GM23338 (cell line): ENCODE data around the gene NEU4. TPM values are rescaled to one million over a fixed set of nuclear protein-coding genes. Genes with fewer than 3 reads are reported as not detected.

ENCODE experiments used
- ATAC-seq: fragments of 200-7000 bp; cut with Tn5 transposase; 3 replicates; pipeline ENCODE4 v1.9.1; 2020
- DNase-seq: peaks from one replicate; pipeline ENCODE4 v3.0.0-alpha.2; 2015; ENCODE audit warnings: low spot score
- H2AFZ ChIP-seq: fragments of 200-600 bp; sonication (generic); 2 replicates; pipeline ENCODE4 v1.8.0; 2016; ENCODE audit warnings: antibody characterized with exemption, mild to moderate bottlenecking, moderate library complexity
- H3F3A ChIP-seq: fragments of 200-600 bp; sonication (generic); replicated peaks from 2 replicates; pipeline ENCODE4 v1.8.0; 2017; ENCODE audit warnings: antibody characterized with exemption, mixed run types, low read depth
- H3K27ac ChIP-seq: fragments of 200-600 bp; sonication (generic); 2 replicates; pipeline ENCODE4 v1.6.1; 2016; ENCODE audit warnings: low read depth
- H3K27me3 ChIP-seq: fragments of 200-600 bp; sonication (generic); 2 replicates; pipeline ENCODE4 v1.8.0; 2016; ENCODE audit warnings: mild to moderate bottlenecking, mixed run types, moderate library complexity; ENCODE audit not compliant: insufficient read depth
- H3K36me3 ChIP-seq: fragments of 200-600 bp; sonication (generic); 2 replicates; pipeline ENCODE4 v1.8.0; 2016; ENCODE audit warnings: mild to moderate bottlenecking; ENCODE audit not compliant: insufficient read depth
- H3K4me1 ChIP-seq: fragments of 200-600 bp; sonication (generic); 2 replicates; pipeline ENCODE4 v1.8.0; 2016; ENCODE audit warnings: mild to moderate bottlenecking, moderate library complexity; ENCODE audit not compliant: insufficient read depth
- H3K4me2 ChIP-seq: fragments of 200-600 bp; sonication (generic); 2 replicates; pipeline ENCODE4 v1.7.1; 2017; ENCODE audit warnings: mixed run types
- H3K4me3 ChIP-seq: fragments of 200-600 bp; sonication (generic); 2 replicates; pipeline ENCODE4 v1.6.1; 2016; ENCODE audit warnings: mixed run types
- H3K79me2 ChIP-seq: fragments of 200-600 bp; sonication (generic); replicated peaks from 2 replicates; pipeline ENCODE4 v1.8.0; 2017; ENCODE audit warnings: mild to moderate bottlenecking; ENCODE audit not compliant: insufficient read depth
- H3K9me2 ChIP-seq: fragments of 200-600 bp; sonication (generic); 2 replicates; pipeline ENCODE4 v1.8.0; 2017; ENCODE audit not compliant: insufficient read depth
- H4K20me1 ChIP-seq: fragments of 200-600 bp; sonication (generic); replicated peaks from 2 replicates; pipeline ENCODE4 v1.8.0; 2017; ENCODE audit warnings: mild to moderate bottlenecking; ENCODE audit not compliant: insufficient read depth
- H3K27ac Mint-ChIP-seq: 2 replicates; pipeline ENCODE4 v1.8.0; 2020; ENCODE audit warnings: inconsistent platforms, mild to moderate bottlenecking, moderate library complexity, mixed read lengths
- H3K27me3 Mint-ChIP-seq: 3 replicates; pipeline ENCODE4 v1.8.0; 2022; ENCODE audit warnings: low read depth, mild to moderate bottlenecking, moderate library complexity, mixed read lengths, inconsistent platforms; ENCODE audit not compliant: insufficient read depth, poor library complexity
- H3K36me3 Mint-ChIP-seq: 3 replicates; pipeline ENCODE4 v1.8.0; 2021; ENCODE audit warnings: low read depth, mild to moderate bottlenecking, inconsistent platforms, moderate library complexity, mixed read lengths
- H3K4me1 Mint-ChIP-seq: 3 replicates; pipeline ENCODE4 v1.8.0; 2020; ENCODE audit warnings: mild to moderate bottlenecking, inconsistent platforms, mixed read lengths
- H3K4me3 Mint-ChIP-seq: 3 replicates; pipeline ENCODE4 v1.8.0; 2021; ENCODE audit warnings: moderate library complexity, mild to moderate bottlenecking, inconsistent platforms, mixed read lengths
- H3K9me3 Mint-ChIP-seq: 3 replicates; pipeline ENCODE4 v1.8.0; 2020; ENCODE audit warnings: moderate library complexity, mild to moderate bottlenecking, inconsistent platforms, mixed read lengths
- CREB1 ChIP-seq: fragments of 250-450 bp; sonication (Bioruptor Pico); IDR thresholded peaks from 2 replicates; pipeline ENCODE4 v1.5.0; 2020; ENCODE audit warnings: low read depth, mild to moderate bottlenecking, moderate library complexity
- CTCF ChIP-seq, 2 experiments: fragments of 200-600 bp in 1 of 2; sonication (generic) in 1 of 2; conservative IDR thresholded peaks; 2 replicates each; pipeline versions ENCODE4 v1.5.1 to v1.6.1; 2016 to 2017; ENCODE audit warnings: antibody characterized with exemption in 2 of 2, low read depth in 2 of 2, mild to moderate bottlenecking in 2 of 2, moderate library complexity in 1 of 2
- ETS1 ChIP-seq: IDR thresholded peaks from 2 replicates; pipeline ENCODE4 v1.6.1; 2016; ENCODE audit warnings: antibody characterized with exemption
- EZH2 ChIP-seq: fragments of 200-600 bp; sonication (generic); IDR thresholded peaks from one replicate; pipeline ENCODE4 v1.8.0; 2017; ENCODE audit warnings: antibody characterized with exemption, mild to moderate bottlenecking, low read depth; ENCODE audit not compliant: unreplicated experiment
- EZH2phosphoT487 ChIP-seq: fragments of 200-600 bp; sonication (generic); IDR thresholded peaks from one replicate; pipeline ENCODE4 v1.8.1; 2018; ENCODE audit warnings: antibody characterized with exemption; ENCODE audit not compliant: unreplicated experiment
- JUNB ChIP-seq: IDR thresholded peaks from one replicate; pipeline ENCODE4 v1.6.1; 2016; ENCODE audit warnings: antibody characterized with exemption; ENCODE audit not compliant: unreplicated experiment
- NANOG ChIP-seq: IDR thresholded peaks from 2 replicates; pipeline ENCODE4 v1.6.1; 2016; ENCODE audit warnings: antibody characterized with exemption, borderline replicate concordance
- POLR2AphosphoS5 ChIP-seq: IDR thresholded peaks from 2 replicates; pipeline ENCODE4 v1.6.1; 2016; ENCODE audit warnings: antibody characterized with exemption, low read depth
- REST ChIP-seq: IDR thresholded peaks from one replicate; pipeline ENCODE4 v1.6.1; 2018; ENCODE audit warnings: antibody characterized with exemption; ENCODE audit not compliant: unreplicated experiment
- STAT1 ChIP-seq: IDR thresholded peaks from one replicate; pipeline ENCODE4 v1.6.1; 2016; ENCODE audit warnings: antibody characterized with exemption; ENCODE audit not compliant: unreplicated experiment
- ZNF114 ChIP-seq: fragments of 250-450 bp; sonication (Bioruptor Pico); IDR thresholded peaks from 2 replicates; pipeline ENCODE4 v1.5.0; 2020; ENCODE audit warnings: mild to moderate bottlenecking, moderate library complexity
- ZNF331 ChIP-seq: fragments of 250-450 bp; sonication (Bioruptor Pico); IDR thresholded peaks from 2 replicates; pipeline ENCODE4 v1.5.0; 2020; ENCODE audit warnings: low read depth, mild to moderate bottlenecking, moderate library complexity
- polyA plus RNA-seq: library from polyadenylated mRNA; unstranded; fragments of >200 nt; fragmentation: Nextera tagmentation; extraction: Ambion mirVana; gene quantifications from 2 replicates; pipeline ENCODE4 v1.2.1, GENCODE V29; 2016
- total RNA-seq: library from RNA; depleted of rRNA; stranded (reverse); fragments of >200 nt; shearing (Covaris generic); gene quantifications from 2 replicates; pipeline ENCODE4 v1.2.3, GENCODE V29; 2014

The NEU4 gene
- total and polyA plus RNA-seq, 2 experiments from 2014 or later: 0.29 to 1.2 TPM

GRCh38 chr2:241760301-241760771, 48.7 kb upstream of the NEU4 start:
- DNase-seq (no peak), ATAC-seq (no peak)
- TF ChIP-seq CREB1: no peak
- TF ChIP-seq EZH2phosphoT487: no peak
- TF ChIP-seq ZNF331 (CRISPR knock-in tag): no peak
- no peak for TF ChIP-seq POLR2AphosphoS5
- TF ChIP-seq REST: no peak
- no peak for TF ChIP-seq ZNF114 (CRISPR knock-in tag)
- no peaks in the 10 kb centered on the region for H3K9me2 ChIP-seq
- no peaks in the 10 kb centered on the region for H3K79me2 ChIP-seq
- H3K27me3 ChIP-seq: no peaks in the 10 kb centered on the region
- no peaks in the 10 kb centered on the region for H4K20me1 ChIP-seq
- no peak overlapping the region for H3K4me2 ChIP-seq
- peaks cover 26% of the 10 kb centered on the region for H3K36me3 Mint-ChIP-seq
- peaks cover 23% of the 10 kb centered on the region for H3K9me3 Mint-ChIP-seq
- H3K4me3 ChIP-seq: no peak overlapping the region
- H2AFZ ChIP-seq: no peak overlapping the region
- H3K4me1 Mint-ChIP-seq: peaks cover 6% of the 10 kb centered on the region; the same call in 2 of the 3 replicates
- H3K4me1 ChIP-seq: no peaks in the 10 kb centered on the region
- no peak overlapping the region for H3K4me3 Mint-ChIP-seq
- H3F3A ChIP-seq: peaks cover 8% of the 10 kb centered on the region; the same call in 1 of the 2 replicates
- H3K27ac ChIP-seq: no peak overlapping the region
- H3K27ac Mint-ChIP-seq: no peak overlapping the region
- H3K27me3 Mint-ChIP-seq: peaks cover 8% of the 10 kb centered on the region
- no peaks in the 10 kb centered on the region for H3K36me3 ChIP-seq

GRCh38 chr2:241762321-241762932, 46.6 kb upstream of the NEU4 start:
- Mint-ChIP-seq H3K36me3 (peaks cover 26% of the 10 kb centered on the region), H3K4me1 (peaks cover 6% of the 10 kb centered on the region; the same call in 2 of the 3 replicates), H3K27ac (no peak overlapping the region), H3K9me3 (peaks cover 23% of the 10 kb centered on the region), H3K27me3 (peaks cover 8% of the 10 kb centered on the region), H3K4me3 (no peak overlapping the region)
- no peaks in the 10 kb centered on the region for H3K79me2 ChIP-seq
- no peaks in the 10 kb centered on the region for H3K4me1 ChIP-seq
- H3K4me3 ChIP-seq: no peak overlapping the region
- H3K4me2 ChIP-seq: no peak overlapping the region
- DNase-seq (no peak), ATAC-seq (no peak)
- no peaks in the 10 kb centered on the region for H4K20me1 ChIP-seq
- no peaks in the 10 kb centered on the region for H3K9me2 ChIP-seq
- H3K36me3 ChIP-seq: no peaks in the 10 kb centered on the region
- no peak overlapping the region for H3K27ac ChIP-seq
- H3K27me3 ChIP-seq: no peaks in the 10 kb centered on the region
- peaks cover 8% of the 10 kb centered on the region; the same call in 1 of the 2 replicates for H3F3A ChIP-seq
- H2AFZ ChIP-seq: no peak overlapping the region
- TF ChIP-seq NANOG: no peak
- TF ChIP-seq ETS1: no peak
- TF ChIP-seq ZNF331 (CRISPR knock-in tag): no peak
- no peak for TF ChIP-seq STAT1
- no peak for TF ChIP-seq CREB1
- TF ChIP-seq EZH2phosphoT487: no peak
- no peak for TF ChIP-seq REST
- no peak for TF ChIP-seq CTCF (conservative IDR thresholded peaks at IDR 0.05; ENCODE audit: low read depth in 2 of 2)
- no peak for TF ChIP-seq ZNF114 (CRISPR knock-in tag)
- TF ChIP-seq JUNB: no peak
- no peak for TF ChIP-seq EZH2
